H1 (cell line): ENCODE data around the gene INPP5K. TPM values are rescaled to one million over a fixed set of nuclear protein-coding genes. Genes with fewer than 3 reads are reported as not detected.
A peak's percentile ranks its signal among the peaks of the same experiment; 100 is the strongest.

Experiments
- CTCF ChIA-PET: fragments of 300-600 bp; sonication (Branson Sonifier 250); formaldehyde crosslinking; loops from one replicate; lab custom pipeline; 2021; ENCODE audit not compliant: partially characterized antibody; lab: Charles Lee
- POLR2A ChIA-PET: fragments of 300-600 bp; sonication (Branson Sonifier 250); formaldehyde crosslinking; loops from one replicate; lab custom pipeline; 2021; ENCODE audit warnings: inconsistent platforms; ENCODE audit not compliant: partially characterized antibody; lab: Charles Lee
- DNase-seq, 2 experiments: peaks; one replicate each; pipeline versions ENCODE4 v3.0.0 to v3.0.0-alpha.2; 2010 to 2022; ENCODE audit warnings: low spot score in 2 of 2, low read depth in 1 of 2, mixed read lengths in 1 of 2
- FAIRE-seq: peaks from 2 replicates; lab custom pipeline; 2011; peaks lifted over from hg19 to GRCh38; lab: Jason Lieb, UNC
- H2AFZ ChIP-seq: 2 replicates; pipeline ENCODE4 v1.8.1; 2012; ENCODE audit warnings: low read length, inconsistent platforms
- H2AK5ac ChIP-seq: 2 replicates; pipeline ENCODE4 v1.6.1; 2013; ENCODE audit warnings: low read depth, low read length
- H2BK120ac ChIP-seq: replicated peaks from 2 replicates; pipeline ENCODE3; 2013; ENCODE audit warnings: low read depth, low read length, inconsistent platforms
- H2BK12ac ChIP-seq: 2 replicates; pipeline ENCODE4 v1.6.1; 2013; ENCODE audit warnings: low read depth, low read length
- H2BK15ac ChIP-seq: 2 replicates; pipeline ENCODE4 v1.6.1; 2013; ENCODE audit warnings: low read length
- H2BK20ac ChIP-seq: 2 replicates; pipeline ENCODE4 v1.6.1; 2013; ENCODE audit warnings: low read length
- H2BK5ac ChIP-seq: 2 replicates; pipeline ENCODE4 v1.6.1; 2013; ENCODE audit warnings: low read depth, low read length
- H3K14ac ChIP-seq: 2 replicates; pipeline ENCODE4 v1.6.1; 2013; ENCODE audit warnings: inconsistent platforms; ENCODE audit not compliant: insufficient read length
- H3K18ac ChIP-seq: 2 replicates; pipeline ENCODE4 v1.6.1; 2013; ENCODE audit warnings: low read length; ENCODE audit errors: extremely low read depth
- H3K23ac ChIP-seq: 2 replicates; pipeline ENCODE4 v1.6.1; 2013; ENCODE audit warnings: inconsistent platforms; ENCODE audit not compliant: insufficient read length
- H3K23me2 ChIP-seq: 2 replicates; pipeline ENCODE4 v1.6.1; 2013; ENCODE audit warnings: low read depth, low read length
- H3K27ac ChIP-seq: 2 replicates; pipeline ENCODE4 v1.6.1; 2011; ENCODE audit warnings: low read depth, low read length, inconsistent platforms
- H3K27me3 ChIP-seq, 4 experiments: replicated peaks in 1 of 4; 1 replicate in 1 of 4; 2 replicates in 3 of 4; pipeline versions ENCODE4 v1.6.1 to v1.8.1; 2011 to 2013; ENCODE audit warnings: low read length in 3 of 4, mild to moderate bottlenecking in 3 of 4, inconsistent platforms in 2 of 4, mixed read lengths in 2 of 4, moderate library complexity in 1 of 4; ENCODE audit not compliant: control insufficient read depth in 3 of 4, insufficient read depth in 3 of 4; ENCODE audit errors: extremely low read depth in 1 of 4
- H3K36me3 ChIP-seq, 4 experiments: 2 replicates each; pipeline versions ENCODE4 v1.6.1 to v1.8.1; 2011 to 2013; ENCODE audit warnings: mild to moderate bottlenecking in 4 of 4, low read length in 3 of 4, moderate library complexity in 2 of 4, control low read depth in 1 of 4, inconsistent platforms in 1 of 4; ENCODE audit not compliant: insufficient read depth in 4 of 4, control insufficient read depth in 2 of 4
- H3K4ac ChIP-seq: replicated peaks from 2 replicates; pipeline ENCODE3; 2013; ENCODE audit warnings: low read length, low read depth, mixed read lengths, inconsistent platforms; ENCODE audit not compliant: insufficient read length
- H3K4me1 ChIP-seq, 4 experiments: replicated peaks in 1 of 4; 1 replicate in 1 of 4; 2 replicates in 3 of 4; pipeline versions ENCODE4 v1.6.1 to v1.8.1; 2011 to 2013; ENCODE audit warnings: low read length in 3 of 4, inconsistent platforms in 2 of 4, mixed read lengths in 1 of 4; ENCODE audit not compliant: insufficient read depth in 4 of 4, control insufficient read depth in 3 of 4
- H3K4me2 ChIP-seq, 2 experiments: 2 replicates each; pipeline versions ENCODE4 v1.6.1 to v1.8.1; 2011 to 2013; ENCODE audit warnings: low read depth in 2 of 2, low read length in 2 of 2, control low read depth in 1 of 2, inconsistent platforms in 1 of 2, mild to moderate bottlenecking in 1 of 2; ENCODE audit not compliant: insufficient read depth in 1 of 2
- H3K4me3 ChIP-seq, 4 experiments: fragments of 200-600, 300-600 bp in 1 of 4; sonication (generic), shearing (Covaris generic), sonication (Bioruptor Twin) in 1 of 4; 2 replicates each; pipeline versions ENCODE4 v1.5.1 to v1.8.1; 2011 to 2016; ENCODE audit warnings: low read length in 4 of 4, low read depth in 3 of 4, control low read depth in 2 of 4, inconsistent platforms in 2 of 4, mild to moderate bottlenecking in 2 of 4, mixed read lengths in 1 of 4, moderate library complexity in 1 of 4; ENCODE audit not compliant: insufficient read depth in 2 of 4; ENCODE audit errors: extremely low read depth in 1 of 4
- H3K56ac ChIP-seq: replicated peaks from 2 replicates; pipeline ENCODE3; 2013; ENCODE audit warnings: low read depth, mild to moderate bottlenecking, mixed read lengths, low read length, inconsistent platforms; ENCODE audit not compliant: insufficient read length
- H3K79me1 ChIP-seq: 2 replicates; pipeline ENCODE4 v1.6.1; 2013; ENCODE audit warnings: low read depth, low read length, control low read depth
- H3K79me2 ChIP-seq, 2 experiments: 2 replicates each; pipeline versions ENCODE4 v1.6.1 to v1.8.1; 2012 to 2013; ENCODE audit warnings: low read length in 2 of 2, mild to moderate bottlenecking in 2 of 2, inconsistent platforms in 1 of 2; ENCODE audit not compliant: insufficient read depth in 2 of 2, control insufficient read depth in 1 of 2
- H3K9ac ChIP-seq, 4 experiments: replicated peaks in 1 of 4; 1 replicate in 1 of 4; 2 replicates in 3 of 4; pipeline versions ENCODE4 v1.6.1 to v1.8.1; 2011 to 2013; ENCODE audit warnings: low read depth in 3 of 4, low read length in 3 of 4, control low read depth in 2 of 4, mild to moderate bottlenecking in 2 of 4, moderate library complexity in 2 of 4, inconsistent platforms in 1 of 4; ENCODE audit errors: extremely low read depth in 1 of 4
- H3K9me3 ChIP-seq, 2 experiments: 2 replicates each; pipeline versions ENCODE4 v1.6.1 to v1.8.1; 2012 to 2013; ENCODE audit warnings: mild to moderate bottlenecking in 2 of 2, moderate library complexity in 2 of 2, control low read depth in 1 of 2, inconsistent platforms in 1 of 2, low read depth in 1 of 2, low read length in 1 of 2, mixed read lengths in 1 of 2; ENCODE audit not compliant: insufficient read depth in 2 of 2
- H4K20me1 ChIP-seq, 2 experiments: replicated peaks in 1 of 2; 2 replicates each; pipeline versions ENCODE3 to v1.8.1; 2011 to 2013; ENCODE audit warnings: inconsistent platforms in 2 of 2, low read length in 2 of 2, mild to moderate bottlenecking in 1 of 2; ENCODE audit not compliant: insufficient read depth in 2 of 2, control insufficient read depth in 1 of 2
- H4K5ac ChIP-seq: 2 replicates; pipeline ENCODE4 v1.6.1; 2013; ENCODE audit warnings: low read length, low read depth, mixed read lengths, inconsistent platforms; ENCODE audit not compliant: insufficient read length
- H4K8ac ChIP-seq: 2 replicates; pipeline ENCODE4 v1.8.0; 2013; ENCODE audit warnings: mild to moderate bottlenecking, moderate library complexity, low read length, inconsistent platforms; ENCODE audit not compliant: insufficient read depth; ENCODE audit errors: extremely low read depth
- H4K91ac ChIP-seq: replicated peaks from 2 replicates; pipeline ENCODE3; 2013; ENCODE audit warnings: low read length, mixed read lengths, inconsistent platforms; ENCODE audit not compliant: insufficient read length
- BRCA1 ChIP-seq: IDR thresholded peaks from 2 replicates; pipeline ENCODE4 v1.6.1; 2012; ENCODE audit warnings: low read depth, low read length, improper control_type of control experiment
- HDAC2 ChIP-seq, 2 experiments: fragments of 300-600 bp in 1 of 2; sonication (generic) in 1 of 2; IDR thresholded peaks; 2 replicates each; pipeline ENCODE4 v1.6.1; 2011 to 2012; ENCODE audit warnings: low read depth in 2 of 2, low read length in 2 of 2, mild to moderate bottlenecking in 2 of 2, moderate library complexity in 2 of 2, borderline replicate concordance in 1 of 2, inconsistent platforms in 1 of 2
- KDM4A ChIP-seq: IDR thresholded peaks from one replicate; pipeline ENCODE4 v1.7.1; 2012; ENCODE audit warnings: low read depth, mild to moderate bottlenecking, moderate library complexity, low read length, inconsistent platforms; ENCODE audit not compliant: severe bottlenecking
- NANOG ChIP-seq: IDR thresholded peaks from 2 replicates; pipeline ENCODE4 v1.6.1; 2011; ENCODE audit warnings: low read length, low read depth, mild to moderate bottlenecking, inconsistent platforms; ENCODE audit not compliant: insufficient read depth, poor library complexity, severe bottlenecking
- TAF1 ChIP-seq: IDR thresholded peaks from 2 replicates; pipeline ENCODE4 v1.6.1; 2011; ENCODE audit warnings: mild to moderate bottlenecking, low read depth, low read length
- WGBS, 2 experiments: shearing (Covaris generic) in 1 of 2; methylation state at CpG; one replicate each; pipeline versions ENCODE4 v1.1.6 to v1.1.7; 2013 to 2015; ENCODE audit warnings: low lambda C conversion rate in 2 of 2, mixed read lengths in 2 of 2, inconsistent platforms in 1 of 2, low coverage in 1 of 2, missing lambda C conversion rate in 1 of 2; ENCODE audit not compliant: insufficient replicate concordance in 2 of 2, insufficient coverage in 1 of 2, insufficient read length in 1 of 2; ENCODE audit errors: extremely low coverage in 1 of 2, missing lambda C conversion rate in 1 of 2; 5-methylcytosine and 5-hydroxymethylcytosine counted together
- polyA plus RNA-seq, 7 experiments: library from polyadenylated mRNA; depleted of rRNA in 3 of 7; stranded (reverse) in 5 of 7; unstranded in 2 of 7; fragments of >200 nt in 5 of 7; fragments of 200-250 nt in 2 of 7; gene quantifications; 1 replicate in 5 of 7; 2 replicates in 1 of 7; 4 replicates in 1 of 7; pipeline versions ENCODE4 v1.2.1 to v1.2.3, GENCODE V29; 2011 to 2013; ENCODE audit warnings: missing spikeins in 2 of 7, mixed read lengths in 2 of 7
- total RNA-seq: library from RNA; stranded (reverse); fragmentation: NEBNext Ultra II Directional; extraction: Animal tissue kit (Norgen Biotek cat#: 25700); gene quantifications from 2 replicates; pipeline ENCODE4 v1.2.1, GENCODE V29; 2021

Gene INPP5K
- total and polyA plus RNA-seq, 2 of the 8 experiments (the other 6 are each of a cell fraction or from before 2014, with no cell fraction given) = 21.0 to 24.1 TPM

- ChIA-PET POLR2A (interaction anchor here (0.9 to 1.4 kb wide), 6 partner anchors 10 to 33 kb away, joined by 3 to 5 read pairs (median 4); partner anchors contain the start of gene CRK), CTCF (interaction anchor here (0.6 to 1.4 kb wide), 4 partner anchors 13 to 120 kb away, joined by 3 to 6 read pairs (median 4); partner anchors contain the start of gene INPP5K)
These were observed 30.7 kb downstream of the INPP5K start for GRCh38 chr17:1485423-1486376.

More at GRCh38 chr17:1485423-1486376, 30.7 kb downstream of the INPP5K start:
- Histone ChIP-seq H3K9me3 (no peaks in the 10 kb centered on the region), H4K8ac (peak overlapping the region; percentile 3; the same call in 1 of the 2 replicates), H3K4ac (no peak overlapping the region), H2BK5ac (no peak overlapping the region), H3K9ac (peak overlapping the region in 1 of 4 experiments; percentile 70; a peak in 1 of 7 replicates), H3K79me1 (no peaks in the 10 kb centered on the region; the same call in 1 of the 2 replicates), H3K27ac (no peak overlapping the region), H4K91ac (peak overlapping the region; percentile 42), H2BK20ac (no peak overlapping the region), H3K14ac (no peak overlapping the region), H3K56ac (no peak overlapping the region), H2BK120ac (no peak overlapping the region), H2BK12ac (no peak overlapping the region), H2AK5ac (no peak overlapping the region), H2AFZ (no peak overlapping the region; the same call in 1 of the 2 replicates), H3K36me3 (peaks cover 3 to 19% (median 14%) of the 10 kb centered on the region in 4 experiments; a peak in 6 of 8 replicates)
- DNase-seq = peak in 1 of 2 experiments; percentile 65
- TF ChIP-seq KDM4A (peak; percentile 57), NANOG (no peak), BRCA1 (no peak), HDAC2 (IDR thresholded peaks at IDR 0.05; ENCODE audit: borderline replicate concordance in 1 of 2, low read depth in 2 of 2, low read length in 2 of 2) (0 out of 4 replicates have a peak, but pooled peaks have one; percentile 8 to 31), TAF1 (0 out of 2 replicates have a peak, but pooled peaks have one; percentile 24)
- TF ChIP-seq, all 59 proteins: peak for 3
- H3K79me2 ChIP-seq = no peaks in the 10 kb centered on the region
- WGBS, 2 experiments = 10% methylated on average over 45 of the region's 127 CpGs; no CpG with 5 or more reads in 1 of the 2 experiments
- peaks cover 0 to 10% of the 10 kb centered on the region in 2 experiments for H4K20me1 ChIP-seq
- no peak for FAIRE-seq
- H3K4me2 ChIP-seq = peak overlapping the region; percentile 68 to 74
- H3K18ac ChIP-seq = no peak overlapping the region; the same call in 1 of the 2 replicates
- H3K4me1 ChIP-seq = peaks cover 0 to 24% (median 13%) of the 10 kb centered on the region in 4 experiments; a peak in 6 of 7 replicates
- peaks cover 11% of the 10 kb centered on the region; the same call in 1 of the 2 replicates for H3K23me2 ChIP-seq
- H3K27me3 ChIP-seq = peaks cover 0 to 6% (median 0%) of the 10 kb centered on the region in 4 experiments; a peak in 2 of 7 replicates
- H3K23ac ChIP-seq = no peak overlapping the region
- no peak overlapping the region for H4K5ac ChIP-seq
- no peak overlapping the region for H2BK15ac ChIP-seq
- H3K4me3 ChIP-seq = peak overlapping the region; percentile 43 to 75 (median 50)
